NCI-H1092 treated with DMSO at 0.1 percent for 48 hours (cell line): ENCODE data around the gene TLR7.

Experiments used
- DNase-seq: peaks from one replicate; lab custom pipeline; 2025; lab: John Stamatoyannopoulos, UW

TLR7 gene

DNA sequence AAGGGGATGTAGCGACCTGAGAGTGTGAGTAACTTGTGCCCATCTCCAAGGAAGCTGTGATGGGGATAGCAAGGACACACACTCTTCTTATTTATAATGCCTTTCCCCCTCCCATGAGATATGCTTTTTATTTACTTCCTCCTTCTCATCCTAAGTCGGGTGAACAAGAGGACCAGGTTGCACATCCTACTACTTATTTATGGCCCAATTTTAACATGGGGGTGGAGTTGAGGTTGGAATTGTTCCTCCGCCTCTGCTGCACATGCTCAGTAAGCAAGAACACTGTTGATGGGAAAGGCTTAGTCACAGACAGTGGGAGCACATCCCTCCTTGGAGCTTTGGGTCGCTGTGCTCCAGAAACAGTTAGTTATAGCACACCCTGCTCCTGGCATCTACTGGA lies 24.3 kb downstream of the TLR7 start:
- no peak for DNase-seq

DNA sequence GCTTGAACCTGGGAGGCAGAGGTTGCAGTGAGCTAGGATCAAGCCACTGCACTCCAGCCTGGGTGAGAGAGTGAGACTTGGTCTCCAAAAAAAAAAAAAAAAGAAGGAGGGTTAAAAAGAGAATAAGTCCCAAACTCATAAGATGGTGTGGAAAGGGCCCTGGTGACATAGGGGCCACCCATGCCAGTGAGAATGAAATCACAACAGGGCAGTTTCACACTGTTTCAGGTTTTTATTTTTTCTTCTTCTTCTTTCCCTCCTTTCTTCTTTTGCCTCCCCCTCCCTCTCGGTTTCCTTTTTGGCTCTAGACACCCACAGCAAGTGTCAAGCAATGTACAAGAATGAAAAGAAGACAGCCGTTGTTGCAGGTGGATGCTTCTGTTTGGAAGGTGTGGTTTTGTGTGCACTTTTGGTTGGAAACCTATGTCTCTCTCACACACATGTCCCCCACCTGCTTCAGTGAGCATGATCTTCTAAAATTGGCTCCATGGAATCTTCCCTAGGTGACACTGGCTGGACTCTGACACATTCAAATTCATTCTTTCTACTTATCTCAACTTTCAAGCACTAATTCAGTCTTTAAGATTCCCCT lies 25.1 kb downstream of the TLR7 start:
- DNase-seq = no peak

DNA sequence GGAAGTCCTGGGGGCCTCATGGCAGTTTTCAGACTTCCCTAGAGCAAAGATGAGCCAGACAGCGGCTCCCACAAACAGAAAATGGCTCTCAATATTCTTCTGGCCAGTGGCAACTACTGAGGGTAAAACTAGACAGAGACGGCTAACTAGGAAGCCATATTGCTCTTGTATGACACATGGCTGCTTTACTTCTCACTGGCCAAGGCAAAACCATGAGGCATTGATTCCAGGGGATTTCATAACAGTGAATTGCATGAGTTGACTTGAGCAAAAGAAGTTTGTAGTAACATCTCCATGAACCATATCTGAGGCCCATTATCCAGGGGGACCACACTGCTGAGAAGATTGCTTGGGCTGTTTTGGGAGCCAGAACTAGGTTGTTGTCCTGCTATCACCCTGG lies 25.8 kb downstream of the TLR7 start:
- no peak for DNase-seq

DNA sequence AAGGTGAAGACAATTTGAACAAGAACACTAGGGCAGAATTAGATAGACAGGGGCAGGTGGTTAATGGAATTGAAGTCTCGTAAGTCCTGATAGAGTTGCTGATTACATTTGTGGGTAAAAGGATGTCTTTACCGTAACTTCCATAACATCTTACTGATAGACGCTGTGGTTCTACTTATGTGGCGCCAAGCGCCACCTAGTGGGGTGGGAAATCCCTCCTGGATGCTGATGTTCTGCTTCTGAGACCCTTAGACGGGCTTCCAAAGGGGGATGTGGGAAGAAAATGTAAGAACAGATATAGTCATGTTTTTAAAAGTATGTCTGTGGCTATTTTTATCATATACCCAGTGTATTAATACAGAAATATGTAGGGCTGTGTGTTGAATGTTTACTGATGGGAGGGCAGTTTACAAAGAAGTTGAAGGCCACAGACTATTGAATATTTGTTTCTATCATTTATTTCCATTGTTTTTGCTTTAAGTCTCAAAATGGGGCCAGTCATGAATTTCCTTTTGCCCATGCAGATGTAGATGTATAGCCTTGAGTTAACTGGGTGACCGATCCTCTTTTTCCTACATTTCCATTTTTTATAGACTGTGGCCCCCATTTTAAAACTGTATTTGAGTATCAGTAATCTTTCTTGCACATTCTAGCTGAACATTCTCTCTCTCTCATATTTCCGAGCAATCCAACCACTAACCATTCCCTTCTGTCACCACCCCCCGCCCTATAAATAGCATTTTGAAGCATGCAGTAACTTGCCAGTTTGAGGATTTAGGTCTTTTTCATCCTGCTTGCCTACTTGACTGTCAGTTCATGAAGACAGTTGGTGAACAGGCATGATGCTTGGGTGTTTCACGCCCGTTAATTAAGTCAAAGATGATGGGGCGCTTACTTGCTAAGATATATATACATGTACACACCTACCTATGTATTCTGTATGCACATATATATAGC lies 27.5 kb downstream of the TLR7 start:
- DNase-seq = peak; percentile 39

DNA sequence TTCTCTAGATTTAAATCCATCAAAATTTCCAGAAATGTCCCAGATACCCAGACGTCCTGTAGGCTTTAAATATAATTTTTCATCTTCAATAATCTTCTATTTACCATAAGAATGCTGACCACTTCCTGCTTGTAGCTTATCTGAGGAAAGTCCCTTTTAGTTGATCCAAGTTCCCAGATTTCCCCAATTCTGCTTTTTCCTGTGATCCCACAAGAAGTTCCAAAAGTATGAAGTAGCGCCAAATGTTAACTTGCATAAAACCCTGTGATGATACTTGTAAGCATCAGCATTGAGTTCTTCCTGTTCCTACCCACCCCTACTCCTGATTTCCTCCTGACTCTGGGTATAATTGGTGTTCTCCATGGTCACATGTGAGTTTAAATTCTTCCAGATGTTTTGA lies 29.0 kb downstream of the TLR7 start:
- DNase-seq = no peak

DNA sequence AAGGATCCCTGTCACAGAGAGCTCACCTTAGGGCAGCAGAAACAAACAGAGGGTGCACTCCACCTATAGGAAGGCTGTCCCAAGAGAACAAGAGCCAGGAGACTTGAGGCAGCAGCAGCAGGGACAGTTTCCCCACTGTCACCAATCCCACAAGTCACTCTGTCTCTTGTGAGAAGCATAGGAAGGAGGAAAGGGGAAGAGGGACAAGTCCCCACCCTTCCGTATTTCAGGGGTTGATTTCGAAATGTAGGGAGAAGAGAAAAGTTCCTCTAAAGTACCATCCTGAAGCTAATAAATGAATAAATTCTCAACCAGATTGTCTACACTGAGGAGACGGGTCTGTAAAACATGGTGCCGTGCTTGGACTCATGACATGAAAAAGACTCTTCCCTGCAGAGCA lies 30.1 kb downstream of the TLR7 start:
- DNase-seq = no peak

DNA sequence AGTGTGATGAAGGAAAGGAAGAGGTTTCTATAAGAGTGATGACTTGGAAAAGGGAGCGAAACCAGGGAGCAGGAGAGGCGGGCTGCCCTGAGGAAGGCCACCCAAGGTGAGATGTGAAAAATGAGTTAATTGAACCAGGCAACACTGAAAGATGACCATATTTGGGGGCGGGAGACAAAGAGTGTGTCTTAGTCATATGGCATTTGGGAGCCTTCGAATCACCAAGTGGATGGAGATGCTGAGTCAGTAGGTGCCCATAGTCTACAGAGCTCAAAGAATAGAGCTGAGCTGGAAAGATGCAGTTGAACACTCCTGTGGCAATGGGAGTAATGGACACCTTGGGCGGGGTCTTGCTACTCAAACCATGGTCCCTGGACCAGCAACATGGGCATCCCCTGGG lies 31.2 kb downstream of the TLR7 start:
- no peak for DNase-seq

DNA sequence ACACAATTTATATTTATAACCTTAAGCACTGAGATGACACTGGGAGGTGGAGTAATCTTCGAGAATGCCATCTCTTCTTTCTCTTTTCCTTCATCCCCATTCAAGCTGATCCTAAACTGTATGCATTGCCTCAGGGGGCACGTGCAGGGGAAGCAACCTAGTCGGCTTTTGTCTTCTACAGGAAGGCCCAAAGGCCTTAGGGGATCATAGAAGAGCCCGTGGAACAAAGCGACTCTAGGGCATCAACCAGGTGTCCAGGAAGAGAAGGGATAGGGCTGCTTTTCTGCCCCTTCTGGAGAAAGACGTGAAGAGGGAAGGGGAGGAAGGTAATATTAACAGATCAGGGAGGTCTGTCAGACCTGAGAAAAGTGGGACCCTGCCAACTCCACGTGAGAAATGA lies 32.6 kb downstream of the TLR7 start:
- no peak for DNase-seq

DNA sequence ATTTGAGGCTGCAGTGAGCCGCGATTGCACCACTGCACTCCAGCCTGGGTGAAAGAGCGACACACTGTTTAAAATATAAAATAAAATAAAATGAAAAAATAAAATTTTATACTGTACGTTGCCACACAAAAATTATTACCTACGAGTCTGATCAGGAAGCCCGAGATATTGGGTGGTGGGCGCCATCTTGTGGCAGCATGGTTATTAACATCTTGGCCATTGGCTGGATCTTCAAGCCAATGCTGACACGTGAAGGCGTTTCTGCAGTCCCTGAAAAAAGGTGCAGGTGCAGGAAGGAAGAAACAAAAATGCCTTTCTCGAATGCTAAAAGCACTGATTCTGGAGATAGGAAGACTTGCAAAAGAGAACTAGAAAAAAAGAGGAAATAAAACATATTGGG lies 34.6 kb downstream of the TLR7 start:
- peak; percentile 31 for DNase-seq

DNA sequence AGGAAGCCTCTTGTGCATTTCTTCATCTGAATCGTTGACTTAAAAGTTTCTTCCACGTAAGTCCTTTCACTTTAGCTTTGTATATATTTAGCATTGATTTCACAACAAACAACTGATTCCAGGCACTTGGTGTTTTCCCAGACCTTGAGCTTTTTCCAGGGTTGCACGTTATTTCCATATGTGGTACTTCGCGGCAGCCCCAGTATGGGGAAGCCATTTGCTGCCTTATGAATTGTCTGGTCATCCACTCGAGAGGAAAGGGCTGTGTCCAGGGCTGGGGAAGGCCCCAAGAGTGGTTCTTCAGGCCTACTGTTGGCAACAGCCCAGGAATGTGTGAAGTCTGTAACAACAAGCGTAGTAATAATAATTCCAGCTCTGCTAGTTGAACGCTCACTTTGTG lies 36.8 kb downstream of the TLR7 start:
- no peak for DNase-seq

DNA sequence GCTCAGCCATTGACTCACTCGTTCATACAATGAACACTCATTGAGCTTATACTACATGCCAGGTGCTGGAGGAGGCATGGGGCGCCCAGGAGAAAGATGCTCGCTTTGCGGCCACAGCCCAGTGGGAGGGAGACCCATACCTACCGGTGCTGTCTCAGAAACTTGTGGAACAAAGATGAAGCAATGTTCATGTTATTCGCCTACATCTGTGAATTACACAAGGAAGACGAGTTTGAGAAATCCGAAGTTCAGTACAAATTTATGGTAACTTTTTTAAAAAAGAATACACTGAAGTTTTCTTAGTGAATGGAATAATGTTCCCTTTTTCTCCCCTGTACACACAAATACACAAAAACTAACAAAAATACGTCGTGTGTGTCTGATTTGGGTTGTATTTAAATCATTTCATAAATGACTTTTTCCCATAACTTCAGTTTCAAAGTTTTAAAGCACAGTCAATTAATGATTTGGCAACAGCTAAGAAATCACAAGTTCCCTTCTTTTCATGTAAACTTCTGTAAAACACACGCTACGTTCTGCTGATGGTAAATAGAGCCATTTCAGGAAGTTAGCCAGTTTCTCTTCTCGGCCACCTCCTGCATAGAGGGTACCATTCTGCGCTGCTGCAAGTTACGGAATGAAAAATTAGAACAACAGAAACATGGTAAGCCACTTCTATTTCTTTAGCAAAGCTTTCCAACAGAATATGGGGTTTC lies 39.3 kb downstream of the TLR7 start, which contains the start of gene TLR8:
TLR8 (plus strand) TSS at position 575 of the 716 bp plus-strand sequence; CDS start at position 662, 87 bp downstream.
- DNase-seq = no peak

DNA sequence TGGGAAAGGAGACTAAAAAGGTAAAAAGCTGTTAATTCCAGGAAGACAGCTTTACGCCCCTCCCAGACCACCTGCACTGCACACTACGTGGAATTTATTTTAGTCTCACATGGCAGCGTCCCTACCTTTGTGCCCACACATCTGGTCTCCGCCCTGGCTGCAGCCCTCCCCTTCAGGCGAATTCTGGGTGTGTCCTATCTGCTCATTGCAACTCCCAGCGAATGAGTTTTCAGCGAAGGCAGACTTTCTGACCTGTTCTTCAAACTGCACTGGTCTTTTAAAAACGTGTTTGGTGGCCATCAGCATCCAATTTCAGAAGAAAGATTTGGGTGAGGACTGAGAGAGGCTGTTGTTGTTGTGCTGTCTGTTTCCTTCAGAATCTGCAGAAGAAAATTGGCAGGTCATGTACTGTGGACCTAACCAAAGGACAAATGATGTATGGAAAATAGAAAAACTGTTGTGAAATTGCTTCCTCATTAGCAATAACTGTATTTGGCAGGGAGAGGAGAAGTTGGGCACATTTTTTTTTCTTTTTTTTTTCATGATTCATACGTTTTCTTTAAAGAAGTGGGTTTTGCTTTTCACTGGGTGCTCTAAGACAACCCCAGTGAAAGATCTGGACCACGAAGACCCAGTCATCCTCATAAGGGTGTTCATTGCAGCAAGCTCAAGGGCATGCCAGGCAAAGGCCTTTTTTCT lies 43.7 kb downstream of the TLR7 start:
- DNase-seq = no peak

DNA sequence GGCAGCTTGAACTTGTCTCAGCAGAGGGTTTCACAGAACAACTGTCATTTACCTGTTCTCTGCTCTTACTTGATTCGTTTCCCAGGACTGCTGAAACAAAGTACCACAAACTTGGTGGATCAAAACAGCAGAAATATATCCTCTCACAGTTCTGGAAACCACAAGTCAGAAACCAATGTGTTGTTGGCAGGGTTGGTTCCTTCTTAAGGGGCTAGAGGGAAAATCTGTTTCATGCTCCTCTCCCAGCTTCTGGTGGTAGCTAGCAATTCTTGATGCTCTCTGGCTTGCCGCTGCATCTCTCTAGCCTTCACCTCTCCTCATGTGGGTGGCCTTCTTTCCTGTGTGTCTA lies 44.2 kb downstream of the TLR7 start:
- no peak for DNase-seq

DNA sequence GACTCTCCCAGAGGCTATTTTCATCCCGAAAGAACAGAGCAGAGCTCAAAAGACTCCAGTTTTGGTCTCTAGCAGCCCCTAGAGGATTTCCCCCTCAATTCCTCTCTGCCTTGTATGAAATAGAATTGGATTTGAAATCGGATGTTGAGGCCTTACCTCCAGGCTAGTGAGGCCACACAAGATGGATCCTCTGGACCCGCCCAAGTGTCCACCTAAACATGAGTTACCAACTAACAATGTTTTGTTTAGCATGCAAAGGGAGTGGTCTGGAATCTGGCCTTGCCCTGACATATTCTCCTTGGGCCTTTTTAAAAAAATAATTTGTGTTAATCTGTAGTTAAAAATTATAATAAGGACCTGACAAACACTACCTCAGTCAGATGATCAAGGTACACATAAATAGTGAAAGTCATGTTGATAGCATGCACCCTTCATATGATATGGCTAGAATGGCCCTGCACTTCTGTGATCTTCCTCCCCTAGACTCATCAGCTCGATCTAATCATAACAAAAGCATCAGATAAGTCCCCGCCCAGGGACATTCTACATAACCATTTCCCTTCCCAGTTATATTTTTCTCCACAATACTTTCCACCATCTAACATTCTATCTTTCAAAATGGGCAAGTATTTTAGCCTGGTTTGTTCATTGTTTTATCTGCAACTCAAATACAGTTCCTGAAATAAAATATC lies 46.1 kb downstream of the TLR7 start:
- DNase-seq = no peak

DNA sequence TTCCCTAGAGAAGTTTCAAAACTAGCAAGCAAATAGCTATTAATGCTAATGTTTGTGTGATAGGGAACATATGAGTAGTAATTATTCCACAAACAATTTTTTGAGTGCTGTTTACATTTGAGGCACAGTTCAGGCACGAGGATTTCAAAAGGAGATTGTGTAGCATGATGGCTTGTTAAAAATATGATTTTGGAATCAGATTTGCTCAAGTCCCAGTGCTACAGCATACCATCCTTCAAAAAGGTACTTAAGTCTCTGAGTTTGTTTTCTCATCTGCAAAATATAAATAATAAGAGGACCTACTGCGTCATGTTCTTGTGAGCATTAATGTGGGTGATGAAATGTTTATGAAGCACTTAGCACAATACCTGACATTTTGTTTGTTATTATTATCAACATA lies 50.9 kb downstream of the TLR7 start:
- no peak for DNase-seq

DNA sequence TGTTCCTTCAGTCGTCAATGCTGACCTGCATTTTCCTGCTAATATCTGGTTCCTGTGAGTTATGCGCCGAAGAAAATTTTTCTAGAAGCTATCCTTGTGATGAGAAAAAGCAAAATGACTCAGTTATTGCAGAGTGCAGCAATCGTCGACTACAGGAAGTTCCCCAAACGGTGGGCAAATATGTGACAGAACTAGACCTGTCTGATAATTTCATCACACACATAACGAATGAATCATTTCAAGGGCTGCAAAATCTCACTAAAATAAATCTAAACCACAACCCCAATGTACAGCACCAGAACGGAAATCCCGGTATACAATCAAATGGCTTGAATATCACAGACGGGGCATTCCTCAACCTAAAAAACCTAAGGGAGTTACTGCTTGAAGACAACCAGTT lies 52.2 kb downstream of the TLR7 start:
- no peak for DNase-seq

DNA sequence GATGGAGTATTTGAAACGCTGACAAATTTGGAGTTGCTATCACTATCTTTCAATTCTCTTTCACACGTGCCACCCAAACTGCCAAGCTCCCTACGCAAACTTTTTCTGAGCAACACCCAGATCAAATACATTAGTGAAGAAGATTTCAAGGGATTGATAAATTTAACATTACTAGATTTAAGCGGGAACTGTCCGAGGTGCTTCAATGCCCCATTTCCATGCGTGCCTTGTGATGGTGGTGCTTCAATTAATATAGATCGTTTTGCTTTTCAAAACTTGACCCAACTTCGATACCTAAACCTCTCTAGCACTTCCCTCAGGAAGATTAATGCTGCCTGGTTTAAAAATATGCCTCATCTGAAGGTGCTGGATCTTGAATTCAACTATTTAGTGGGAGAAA lies 52.7 kb downstream of the TLR7 start:
- no peak for DNase-seq

DNA sequence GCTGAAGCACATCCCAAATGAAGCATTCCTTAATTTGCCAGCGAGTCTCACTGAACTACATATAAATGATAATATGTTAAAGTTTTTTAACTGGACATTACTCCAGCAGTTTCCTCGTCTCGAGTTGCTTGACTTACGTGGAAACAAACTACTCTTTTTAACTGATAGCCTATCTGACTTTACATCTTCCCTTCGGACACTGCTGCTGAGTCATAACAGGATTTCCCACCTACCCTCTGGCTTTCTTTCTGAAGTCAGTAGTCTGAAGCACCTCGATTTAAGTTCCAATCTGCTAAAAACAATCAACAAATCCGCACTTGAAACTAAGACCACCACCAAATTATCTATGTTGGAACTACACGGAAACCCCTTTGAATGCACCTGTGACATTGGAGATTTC lies 54.1 kb downstream of the TLR7 start:
- DNase-seq = no peak

DNA sequence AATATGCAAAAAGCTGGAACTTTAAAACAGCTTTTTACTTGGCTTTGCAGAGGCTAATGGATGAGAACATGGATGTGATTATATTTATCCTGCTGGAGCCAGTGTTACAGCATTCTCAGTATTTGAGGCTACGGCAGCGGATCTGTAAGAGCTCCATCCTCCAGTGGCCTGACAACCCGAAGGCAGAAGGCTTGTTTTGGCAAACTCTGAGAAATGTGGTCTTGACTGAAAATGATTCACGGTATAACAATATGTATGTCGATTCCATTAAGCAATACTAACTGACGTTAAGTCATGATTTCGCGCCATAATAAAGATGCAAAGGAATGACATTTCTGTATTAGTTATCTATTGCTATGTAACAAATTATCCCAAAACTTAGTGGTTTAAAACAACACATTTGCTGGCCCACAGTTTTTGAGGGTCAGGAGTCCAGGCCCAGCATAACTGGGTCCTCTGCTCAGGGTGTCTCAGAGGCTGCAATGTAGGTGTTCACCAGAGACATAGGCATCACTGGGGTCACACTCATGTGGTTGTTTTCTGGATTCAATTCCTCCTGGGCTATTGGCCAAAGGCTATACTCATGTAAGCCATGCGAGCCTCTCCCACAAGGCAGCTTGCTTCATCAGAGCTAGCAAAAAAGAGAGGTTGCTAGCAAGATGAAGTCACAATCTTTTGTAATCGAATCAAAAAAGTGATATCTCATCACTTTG lies 55.2 kb downstream of the TLR7 start:
- DNase-seq = no peak

DNA sequence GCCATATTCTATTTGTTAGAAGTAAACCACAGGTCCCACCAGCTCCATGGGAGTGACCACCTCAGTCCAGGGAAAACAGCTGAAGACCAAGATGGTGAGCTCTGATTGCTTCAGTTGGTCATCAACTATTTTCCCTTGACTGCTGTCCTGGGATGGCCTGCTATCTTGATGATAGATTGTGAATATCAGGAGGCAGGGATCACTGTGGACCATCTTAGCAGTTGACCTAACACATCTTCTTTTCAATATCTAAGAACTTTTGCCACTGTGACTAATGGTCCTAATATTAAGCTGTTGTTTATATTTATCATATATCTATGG lies 55.7 kb downstream of the TLR7 start:
- no peak for DNase-seq

DNA sequence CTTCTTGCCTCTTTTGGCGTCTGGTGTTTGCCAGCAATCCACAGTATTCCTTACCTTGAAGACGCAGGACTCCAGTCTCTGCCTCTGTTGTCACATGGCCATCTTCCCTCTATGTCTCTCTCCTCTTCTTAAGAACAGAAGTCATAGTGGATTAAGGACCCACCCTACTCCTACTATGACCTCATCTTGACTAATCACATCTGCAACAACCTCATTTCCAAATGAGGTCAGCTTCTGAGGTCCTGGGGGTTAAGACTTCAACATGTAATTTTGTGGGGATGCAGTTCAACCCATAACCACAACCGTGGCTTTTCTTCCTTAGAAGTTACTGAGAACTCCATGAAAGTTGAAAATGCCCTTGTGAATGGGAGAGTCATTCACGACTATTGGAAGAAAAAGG lies 62.8 kb downstream of the TLR7 start:
- DNase-seq = no peak
